Measurements from ENCODE around the gene PRKCA.

GRCh38 chr17:66822009-66822408 lies 519.6 kb downstream of the PRKCA start:
- TF ChIP-seq CTCF (IDR thresholded peaks at IDR 0.05) (no peak), POLR2A (IDR thresholded peaks at IDR 0.05) (no peak)
